HG03175 (cell line): ENCODE results near the gene IGSF21.

ENCODE experiments used
- ATAC-seq: cut with Tn5 transposase; IDR thresholded peaks from one replicate; pipeline ENCODE4 v1.9.1; 2021; ENCODE audit warnings: mild to moderate bottlenecking, moderate library complexity; ENCODE audit not compliant: unreplicated experiment

IGSF21 gene

GRCh38 chr1:18107369-18108298 is at the start of gene IGSF21:
TSS of gene IGSF21 (plus strand) at chr1:18107798. CDS start at chr1:18108129, 331 bp downstream.
- ATAC-seq, result no peak

- ATAC-seq, result no peak
These were observed 49.2 kb upstream of the IGSF21 start for GRCh38 chr1:18058206-18058921.

GRCh38 chr1:18058981-18059605 is 48.5 kb upstream of the IGSF21 start:
- ATAC-seq, result no peak

- no peak for ATAC-seq
These were observed 47.2 kb upstream of the IGSF21 start for GRCh38 chr1:18060366-18060765.

GRCh38 chr1:18062185-18062584 is 45.4 kb upstream of the IGSF21 start:
- ATAC-seq, result no peak

- ATAC-seq, result no peak
These were observed 43.1 kb upstream of the IGSF21 start for GRCh38 chr1:18064534-18064933.

GRCh38 chr1:18066576-18066975 is 41.0 kb upstream of the IGSF21 start:
- no peak for ATAC-seq

GRCh38 chr1:18069903-18070302 is 37.7 kb upstream of the IGSF21 start:
- no peak for ATAC-seq

- ATAC-seq, result no peak
These were observed 35.5 kb upstream of the IGSF21 start for GRCh38 chr1:18072066-18072465.

GRCh38 chr1:18073066-18073642 is 34.4 kb upstream of the IGSF21 start:
- no peak for ATAC-seq

- ATAC-seq, result no peak
These were observed 29.9 kb upstream of the IGSF21 start for GRCh38 chr1:18077657-18078215.

- no peak for ATAC-seq
These were observed 27.5 kb upstream of the IGSF21 start for GRCh38 chr1:18079941-18080735.

GRCh38 chr1:18085387-18086074 is 22.1 kb upstream of the IGSF21 start:
- ATAC-seq, result no peak

GRCh38 chr1:18088077-18088594 is 19.5 kb upstream of the IGSF21 start:
- no peak for ATAC-seq

GRCh38 chr1:18089488-18089887 is 18.1 kb upstream of the IGSF21 start:
- ATAC-seq, result no peak

- no peak for ATAC-seq
These were observed 17.0 kb upstream of the IGSF21 start for GRCh38 chr1:18090636-18091035.

- ATAC-seq, result no peak
These were observed 15.7 kb upstream of the IGSF21 start for GRCh38 chr1:18091660-18092446.

- no peak for ATAC-seq
These were observed 14.4 kb upstream of the IGSF21 start for GRCh38 chr1:18093193-18093592.
